ENCODE results near the gene RNLS. TPM values are rescaled to one million over a fixed set of nuclear protein-coding genes. Genes with fewer than 3 reads are reported as not detected.
"Not testable (repeated sequence)": the region's sequence is repeated elsewhere in the genome, so short reads cannot be mapped to it uniquely, and the experiment has no call there.

Gene RNLS
- total and polyA plus RNA-seq, 12 donors, result 4.1 to 22.2 (median 17.5) TPM

- DNase-seq (no peak), ATAC-seq (no peak)
- Histone ChIP-seq H3K4me1 (peaks cover 0 to 4% (median 0%) of the 10 kb centered on the region in 9 donors), H3K9me3 (no peaks in the 10 kb centered on the region), H3K36me3 (no peaks in the 10 kb centered on the region), H3K27me3 (no peaks in the 10 kb centered on the region), H3K4me3 (no peak overlapping the region), H3K27ac (no peak overlapping the region)
- TF ChIP-seq, protein P1, sequence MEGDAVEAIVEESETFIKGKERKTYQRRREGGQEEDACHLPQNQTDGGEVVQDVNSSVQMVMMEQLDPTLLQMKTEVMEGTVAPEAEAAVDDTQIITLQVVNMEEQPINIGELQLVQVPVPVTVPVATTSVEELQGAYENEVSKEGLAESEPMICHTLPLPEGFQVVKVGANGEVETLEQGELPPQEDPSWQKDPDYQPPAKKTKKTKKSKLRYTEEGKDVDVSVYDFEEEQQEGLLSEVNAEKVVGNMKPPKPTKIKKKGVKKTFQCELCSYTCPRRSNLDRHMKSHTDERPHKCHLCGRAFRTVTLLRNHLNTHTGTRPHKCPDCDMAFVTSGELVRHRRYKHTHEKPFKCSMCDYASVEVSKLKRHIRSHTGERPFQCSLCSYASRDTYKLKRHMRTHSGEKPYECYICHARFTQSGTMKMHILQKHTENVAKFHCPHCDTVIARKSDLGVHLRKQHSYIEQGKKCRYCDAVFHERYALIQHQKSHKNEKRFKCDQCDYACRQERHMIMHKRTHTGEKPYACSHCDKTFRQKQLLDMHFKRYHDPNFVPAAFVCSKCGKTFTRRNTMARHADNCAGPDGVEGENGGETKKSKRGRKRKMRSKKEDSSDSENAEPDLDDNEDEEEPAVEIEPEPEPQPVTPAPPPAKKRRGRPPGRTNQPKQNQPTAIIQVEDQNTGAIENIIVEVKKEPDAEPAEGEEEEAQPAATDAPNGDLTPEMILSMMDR (IDR thresholded peaks at IDR 0.05), result no peak
- WGBS, 2 donors, result 90 to 91% methylated on average over 2 of the region's 2 CpGs
- intact Hi-C loops (cut with DNase I), result no loop called here
These were observed 270.3 kb downstream of the RNLS start for GRCh38 chr10:88312855-88313254.

DNA sequence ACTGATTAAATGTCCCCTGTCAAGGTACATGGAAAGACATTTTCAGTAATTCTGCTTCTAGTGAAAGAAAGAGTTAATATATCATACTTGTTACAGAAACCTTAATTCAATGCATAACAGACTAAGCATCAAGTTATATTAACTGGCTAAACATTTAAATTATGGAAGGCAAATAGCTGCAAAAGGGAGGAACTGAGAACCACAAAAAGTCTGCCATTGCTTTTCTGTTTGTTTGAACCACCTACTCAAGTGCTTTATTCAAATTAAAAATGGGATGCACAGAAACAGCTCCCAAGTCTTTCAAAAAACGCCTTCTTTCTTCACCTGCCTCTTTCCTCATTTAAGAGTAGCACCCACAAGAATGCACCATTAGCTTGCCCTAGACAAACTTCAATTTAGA lies 271.9 kb downstream of the RNLS start:
- H3K4me1 ChIP-seq, result peaks cover 0 to 4% (median 0%) of the 10 kb centered on the region in 9 donors

DNA sequence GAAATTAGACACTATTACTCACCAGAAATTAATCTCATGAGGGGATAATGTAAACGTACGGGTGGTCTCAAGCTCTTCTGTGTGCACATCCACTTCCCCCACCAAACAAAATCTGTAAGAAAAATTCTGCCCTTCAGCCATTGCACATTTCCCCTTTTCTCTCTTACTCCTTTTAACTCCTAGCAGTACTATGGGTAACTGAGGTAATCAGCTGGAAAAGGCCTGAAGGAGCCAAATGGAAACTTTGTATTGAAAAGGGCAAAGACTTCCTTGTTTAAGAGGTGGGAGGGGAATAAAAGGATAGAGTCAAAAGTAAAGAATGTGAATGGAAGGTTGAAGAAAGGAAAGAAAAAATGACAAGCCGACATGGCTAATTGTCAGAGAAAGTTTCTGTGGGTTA lies 273.8 kb downstream of the RNLS start:
- Histone ChIP-seq H3K4me1 (no peaks in the 10 kb centered on the region), H3K27ac (no peak overlapping the region), H3K4me3 (no peak overlapping the region), H3K36me3 (no peaks in the 10 kb centered on the region), H3K9me3 (no peaks in the 10 kb centered on the region), H3K27me3 (no peaks in the 10 kb centered on the region)
- TF ChIP-seq, protein P1 (IDR thresholded peaks at IDR 0.05), result no peak
- ATAC-seq, result no peak
- intact Hi-C loops (cut with DNase I), result no loop called here
- 91 to 95% methylated on average over 3 of the region's 3 CpGs for WGBS, 2 donors
- DNase-seq, result no peak

More for the DNA sequence above, 271.9 kb downstream of the RNLS start:
- Histone ChIP-seq H3K27me3 (no peaks in the 10 kb centered on the region), H3K36me3 (no peaks in the 10 kb centered on the region), H3K4me3 (no peak overlapping the region), H3K27ac (no peak overlapping the region), H3K9me3 (no peaks in the 10 kb centered on the region)
- TF ChIP-seq, protein P1 (IDR thresholded peaks at IDR 0.05), result no peak
- ATAC-seq (no peak), DNase-seq (no peak)
- 77 to 82% methylated on average over 1 of the region's 1 CpG for WGBS, 2 donors
- intact Hi-C loops (cut with DNase I), result loop anchor here in 1 of 10 donors (2.0 kb wide), 1 partner anchor 46 kb away; no protein-coding TSS in a partner anchor

DNA sequence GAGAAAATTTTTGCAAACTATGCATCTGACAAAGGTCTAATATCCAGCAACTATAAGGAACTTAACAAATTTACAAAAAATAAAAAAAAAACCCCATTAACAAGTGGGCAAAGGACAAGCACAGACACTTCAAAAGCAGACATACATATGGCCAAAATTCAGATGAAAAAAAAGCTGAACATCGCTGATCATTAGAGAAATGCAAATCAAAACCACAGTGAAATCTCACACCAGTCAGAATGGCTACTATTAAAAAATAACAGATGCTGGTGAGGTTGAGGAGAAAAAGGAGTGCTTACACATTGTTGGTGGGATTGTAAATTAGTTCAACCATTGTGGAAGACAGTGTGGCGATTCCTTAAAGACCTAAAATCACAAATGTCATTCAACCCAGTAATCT lies 274.8 kb downstream of the RNLS start:
- whole genome bisulfite sequencing, 2 donors, result 96 to 97% methylated on average over 2 of the region's 2 CpGs
- not testable (repeated sequence) for ATAC-seq, H3K9me3 ChIP-seq

GRCh38 chr10:88299787-88300186 lies 283.3 kb downstream of the RNLS start:
- TF ChIP-seq, protein P1 (IDR thresholded peaks at IDR 0.05), result no peak
- H3K4me1 ChIP-seq, result no peaks in the 10 kb centered on the region
- no peaks in the 10 kb centered on the region for H3K36me3 ChIP-seq
- H3K9me3 ChIP-seq, result no peaks in the 10 kb centered on the region
- no peaks in the 10 kb centered on the region for H3K27me3 ChIP-seq
- H3K27ac ChIP-seq, result no peak overlapping the region
- intact Hi-C loops (cut with DNase I), result no loop called here
- no peak overlapping the region for H3K4me3 ChIP-seq
- DNase-seq (no peak), ATAC-seq (no peak)

More for the DNA sequence above, 274.8 kb downstream of the RNLS start:
- H3K27ac ChIP-seq; intact Hi-C loops (cut with DNase I); H3K4me3 ChIP-seq; H3K4me1 ChIP-seq; H3K36me3 ChIP-seq; DNase-seq; H3K27me3 ChIP-seq: not testable (repeated sequence)

Measured in heart right ventricle (tissue), 16 donors.